ENCODE measurements around the gene TNP2.
"Not testable (repeated sequence)": the region's sequence is repeated elsewhere in the genome, so short reads cannot be mapped to it uniquely, and the experiment has no call there.

TNP2 gene

GRCh38 chr16:11229906-11230305, 39.2 kb downstream of the TNP2 start:
- TF ChIP-seq POLR2A (IDR thresholded peaks at IDR 0.05; ENCODE audit: low read depth, low read length) = no peak
- FAIRE-seq (no peak), DNase-seq (ENCODE audit: insufficient read length, low spot score) (no peak)

GRCh38 chr16:11229432-11229831, 39.7 kb downstream of the TNP2 start:
- DNase-seq (ENCODE audit: insufficient read length, low spot score) = no peak
- no peak for FAIRE-seq
- no peak for TF ChIP-seq POLR2A (IDR thresholded peaks at IDR 0.05; ENCODE audit: low read depth, low read length)

GRCh38 chr16:11225677-11226549, 43.2 kb downstream of the TNP2 start:
- DNase-seq (ENCODE audit: insufficient read length, low spot score) (no peak), FAIRE-seq (no peak)
- TF ChIP-seq POLR2A (IDR thresholded peaks at IDR 0.05; ENCODE audit: low read depth, low read length) = no peak

- DNase-seq (ENCODE audit: insufficient read length, low spot score) (no peak), FAIRE-seq (no peak)
- no peak for TF ChIP-seq POLR2A (IDR thresholded peaks at IDR 0.05; ENCODE audit: low read depth, low read length)
Observed at GRCh38 chr16:11224894-11225676, 44.0 kb downstream of the TNP2 start.

GRCh38 chr16:11224096-11224893, 44.8 kb downstream of the TNP2 start:
- DNase-seq (ENCODE audit: insufficient read length, low spot score) (no peak), FAIRE-seq (no peak)
- TF ChIP-seq POLR2A (IDR thresholded peaks at IDR 0.05; ENCODE audit: low read depth, low read length) = no peak

GRCh38 chr16:11220507-11220906, 48.6 kb downstream of the TNP2 start:
- not testable (repeated sequence) for DNase-seq (ENCODE audit: insufficient read length, low spot score)

GRCh38 chr16:11219178-11219577, 49.9 kb downstream of the TNP2 start:
- FAIRE-seq (no peak), DNase-seq (ENCODE audit: insufficient read length, low spot score) (no peak)
- no peak for TF ChIP-seq POLR2A (IDR thresholded peaks at IDR 0.05; ENCODE audit: low read depth, low read length)

More at GRCh38 chr16:11220507-11220906, 48.6 kb downstream of the TNP2 start:
- FAIRE-seq = not testable (repeated sequence)

GRCh38 chr16:11218604-11218962, 50.5 kb downstream of the TNP2 start:
- no peak for DNase-seq (ENCODE audit: insufficient read length, low spot score)
- no peak for FAIRE-seq
- TF ChIP-seq POLR2A (IDR thresholded peaks at IDR 0.05; ENCODE audit: low read depth, low read length) = no peak
